T47D (cell line): ENCODE data around the gene DPCD.

Experiments used
- DNase-seq, 2 experiments: peaks; one replicate each; pipeline versions ENCODE4 v3.0.0 to v3.0.0-alpha.2; 2011 to 2012; ENCODE audit warnings: low read depth in 1 of 2, low spot score in 1 of 2
- JUND ChIP-seq: IDR thresholded peaks from 2 replicates; pipeline ENCODE4 v1.6.1; 2012; ENCODE audit warnings: low read depth
- in situ Hi-C: cut with HindIII; loops from 2 replicates; pipeline ENCODE4 v1.10.0; 2016; ENCODE audit warnings: low sequenced_read_pairs, low pct_unique_long_range_greater_than_20kb

The DPCD gene

DNA sequence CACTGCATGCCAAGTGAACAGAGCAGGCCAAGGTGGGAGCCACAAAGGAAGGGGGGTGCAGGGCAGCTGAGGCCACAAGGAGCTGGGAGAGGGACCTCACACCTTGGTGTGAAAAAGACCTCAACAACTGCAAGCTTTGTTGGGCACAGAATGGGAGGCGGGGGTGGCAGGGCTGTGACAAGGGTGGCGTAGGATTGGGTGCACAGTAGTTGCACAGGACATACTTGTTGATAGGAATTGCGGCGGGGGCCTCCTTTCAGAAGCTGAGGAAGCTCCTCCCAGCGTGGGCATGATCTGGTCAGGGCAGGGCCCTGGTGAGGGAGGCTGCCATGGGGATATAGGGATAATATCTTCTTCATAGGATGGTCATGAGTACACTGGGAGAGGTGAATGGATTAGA lies 25.9 kb upstream of the DPCD start:
- in situ Hi-C loops, result no loop called here
- DNase-seq, result no peak
- no peak for TF ChIP-seq JUND

GRCh38 chr10:101563007-101563406 lies 25.1 kb upstream of the DPCD start:
- in situ Hi-C loops, result no loop called here

GRCh38 chr10:101563497-101564040 lies 24.6 kb upstream of the DPCD start:
- in situ Hi-C loops, result no loop called here
- no peak for TF ChIP-seq JUND
- DNase-seq, result no peak

More at GRCh38 chr10:101563007-101563406, 25.1 kb upstream of the DPCD start:
- TF ChIP-seq JUND, result no peak
- DNase-seq, result no peak

DNA sequence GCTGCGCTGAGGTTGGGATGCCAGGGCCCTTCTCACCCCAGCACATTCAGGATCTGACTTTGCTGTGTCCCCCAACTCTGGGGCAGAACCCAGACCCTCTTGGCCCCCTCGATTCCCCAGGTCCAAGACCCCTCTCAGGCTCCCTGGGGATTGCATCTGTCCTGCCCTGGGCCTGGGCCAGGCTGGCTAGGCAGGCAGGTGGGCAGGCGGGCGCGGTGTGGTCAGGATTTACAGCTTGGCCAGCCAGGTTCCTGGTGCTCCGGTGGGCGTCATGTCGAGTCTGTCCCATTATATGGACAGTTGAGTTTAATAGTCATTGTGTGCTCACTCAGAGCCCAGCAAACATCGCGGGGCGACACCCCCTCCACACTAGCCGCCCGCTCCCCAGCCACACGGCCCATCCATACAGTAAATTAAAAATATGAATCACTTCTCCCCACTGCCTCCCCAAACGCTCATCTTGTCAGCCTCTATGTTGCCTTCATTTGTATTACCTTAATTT lies 23.6 kb upstream of the DPCD start:
- in situ Hi-C loops, result no loop called here
- no peak for TF ChIP-seq JUND
- DNase-seq, result no peak

- TF ChIP-seq JUND, result no peak
- in situ Hi-C loops, result no loop called here
- no peak for DNase-seq
These were observed 22.7 kb upstream of the DPCD start for GRCh38 chr10:101565370-101565900.

DNA sequence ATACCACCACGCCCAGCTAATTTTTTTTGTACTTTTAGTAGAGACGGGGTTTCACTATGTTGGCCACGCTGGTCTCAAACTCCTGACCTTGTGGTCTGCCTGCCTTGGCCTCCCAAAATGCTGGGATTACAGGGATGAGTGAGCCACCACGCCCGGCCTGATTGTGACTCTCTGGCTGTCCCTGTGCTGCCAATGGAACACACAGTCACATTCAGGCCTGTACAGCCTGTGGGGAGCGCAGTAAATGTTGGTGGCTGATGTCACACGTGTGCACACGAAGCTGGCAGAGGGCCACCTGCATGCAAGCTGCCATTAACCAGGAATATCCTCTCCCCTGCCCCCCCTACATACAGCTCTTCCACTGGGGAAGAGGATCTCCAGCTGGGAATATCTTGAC lies 22.2 kb upstream of the DPCD start:
- TF ChIP-seq JUND, result no peak
- no peak for DNase-seq
- in situ Hi-C loops, result no loop called here

GRCh38 chr10:101566333-101567164 lies 21.6 kb upstream of the DPCD start:
- no peak for TF ChIP-seq JUND
- no peak for DNase-seq
- in situ Hi-C loops, result no loop called here

GRCh38 chr10:101567165-101568006 lies 20.7 kb upstream of the DPCD start:
- in situ Hi-C loops, result no loop called here
- no peak for TF ChIP-seq JUND
- no peak for DNase-seq

GRCh38 chr10:101568054-101568745 lies 19.9 kb upstream of the DPCD start:
- TF ChIP-seq JUND, result no peak
- in situ Hi-C loops, result no loop called here
- DNase-seq, result no peak

- no peak for TF ChIP-seq JUND
- DNase-seq, result no peak
- in situ Hi-C loops, result no loop called here
These were observed 18.8 kb upstream of the DPCD start for GRCh38 chr10:101569323-101569621.

DNA sequence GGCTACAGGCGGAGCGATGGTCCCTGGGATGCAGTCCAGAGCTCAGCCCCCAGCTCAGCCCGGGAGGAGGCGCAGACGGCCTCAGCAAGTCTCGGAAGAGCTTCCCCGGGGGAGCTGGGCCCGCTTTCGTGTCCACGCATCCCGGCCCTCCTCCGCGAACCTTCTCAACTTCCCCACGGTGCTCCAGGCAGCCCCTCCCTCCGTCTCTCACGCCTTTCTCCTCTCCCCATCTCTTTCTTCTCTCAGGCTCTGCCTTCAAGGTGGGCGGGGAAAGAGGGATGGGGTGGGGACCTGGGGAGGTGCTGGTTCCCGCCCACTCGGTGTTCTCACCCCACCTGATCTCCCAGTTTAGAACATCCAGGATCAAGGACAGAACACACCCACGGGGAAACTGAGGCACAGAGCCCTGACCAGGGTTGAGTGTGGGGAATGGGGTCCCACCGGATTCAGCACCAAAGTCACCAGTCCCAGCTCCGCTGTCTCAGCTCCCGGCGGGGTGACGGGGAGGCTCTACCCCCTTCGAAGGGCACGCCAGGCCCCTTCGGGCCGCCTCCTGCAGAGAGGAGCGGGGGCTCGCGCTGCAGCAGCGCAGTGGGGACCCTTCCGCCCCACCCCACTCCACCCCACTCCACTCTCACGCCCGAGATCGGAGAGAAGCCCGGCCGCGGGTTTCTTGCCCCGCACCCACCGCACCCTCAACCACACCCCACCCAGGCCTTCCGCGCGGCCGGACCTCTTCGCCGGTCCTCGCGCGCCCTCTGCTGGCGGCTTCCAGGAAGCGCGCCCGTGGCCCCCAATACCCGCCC lies 18.3 kb upstream of the DPCD start:
- TF ChIP-seq JUND, result no peak
- peak; percentile 86 to 89 for DNase-seq
- in situ Hi-C loops, result no loop called here
